Measurements from ENCODE around the gene SCEL. TPM values are rescaled to one million over a fixed set of nuclear protein-coding genes. Genes with fewer than 3 reads are reported as not detected.

The SCEL gene
- total and polyA plus RNA-seq, 10 donors, result 0.04 to 0.29 TPM; not detected in 8

GRCh38 chr13:77555246-77555645 lies 19.7 kb downstream of the SCEL start:
- DNase-seq, result no peak
- 64 to 79% (median 70%) methylated on average over 4 of the region's 4 CpGs for WGBS, 5 donors
- Histone ChIP-seq H3K4me3 (no peak overlapping the region), H3K4me1 (peaks cover 0 to 12% (median 2%) of the 10 kb centered on the region in 6 donors), H3K9me3 (no peaks in the 10 kb centered on the region), H3K27me3 (replicated peaks in 1 of 7) (no peaks in the 10 kb centered on the region), H3K27ac (no peak overlapping the region), H3K36me3 (no peaks in the 10 kb centered on the region)
- intact Hi-C loops (cut with DNase I; ENCODE audit: low total_unique reads), result no loop called here
- TF ChIP-seq POLR2AphosphoS5 (IDR thresholded peaks at IDR 0.05) (no peak), POLR2A (IDR thresholded peaks at IDR 0.05) (no peak), CTCF (IDR thresholded peaks at IDR 0.05 in 8 of 11, conservative IDR thresholded peaks at IDR 0.05 in 3 of 11) (no peak)

DNA sequence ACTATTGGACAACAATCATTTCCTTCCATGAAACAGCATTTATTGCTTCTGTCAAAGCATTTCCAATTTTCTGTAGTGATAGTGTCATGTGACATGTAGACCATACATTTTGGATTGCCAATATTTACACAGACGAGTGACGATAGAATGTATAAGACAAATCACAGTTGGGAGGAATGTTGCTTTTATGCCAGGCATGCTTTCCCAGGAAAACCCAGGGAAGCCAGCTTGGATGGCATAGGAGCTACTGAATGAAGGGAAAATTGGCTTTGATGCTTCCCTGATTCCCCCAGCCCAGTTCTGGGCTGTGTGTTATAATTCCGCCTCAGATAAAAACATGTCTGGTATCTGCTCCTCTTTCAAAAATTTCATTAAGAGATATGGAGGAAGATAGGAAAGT lies 22.5 kb downstream of the SCEL start:
- Histone ChIP-seq H3K27ac (no peak overlapping the region), H3K4me1 (peaks cover 0 to 12% (median 2%) of the 10 kb centered on the region in 6 donors), H3K27me3 (replicated peaks in 1 of 7) (no peaks in the 10 kb centered on the region), H3K4me3 (no peak overlapping the region), H3K36me3 (no peaks in the 10 kb centered on the region), H3K9me3 (no peaks in the 10 kb centered on the region)
- 91 to 100% (median 97%) methylated on average over 3 of the region's 3 CpGs for WGBS, 5 donors
- intact Hi-C loops (cut with DNase I; ENCODE audit: low total_unique reads), result no loop called here
- no peak for TF ChIP-seq POLR2AphosphoS5 (IDR thresholded peaks at IDR 0.05)
- no peak for TF ChIP-seq CTCF (IDR thresholded peaks at IDR 0.05 in 8 of 11, conservative IDR thresholded peaks at IDR 0.05 in 3 of 11)
- TF ChIP-seq POLR2A (IDR thresholded peaks at IDR 0.05), result no peak
- DNase-seq, result no peak

GRCh38 chr13:77563111-77563510 lies 27.6 kb downstream of the SCEL start:
- Histone ChIP-seq H3K9me3 (no peaks in the 10 kb centered on the region), H3K4me3 (no peak overlapping the region), H3K27ac (no peak overlapping the region), H3K4me1 (peaks cover 0 to 11% (median 2%) of the 10 kb centered on the region in 6 donors), H3K36me3 (no peaks in the 10 kb centered on the region), H3K27me3 (replicated peaks in 1 of 7) (peaks cover 0 to 4% (median 0%) of the 10 kb centered on the region in 7 donors)
- 34 to 53% (median 41%) methylated on average over 1 of the region's 1 CpG for WGBS, 5 donors
- no peak for DNase-seq
- TF ChIP-seq POLR2A (IDR thresholded peaks at IDR 0.05) (no peak), POLR2AphosphoS5 (IDR thresholded peaks at IDR 0.05) (no peak), CTCF (IDR thresholded peaks at IDR 0.05 in 8 of 11, conservative IDR thresholded peaks at IDR 0.05 in 3 of 11) (no peak)
- intact Hi-C loops (cut with DNase I; ENCODE audit: low total_unique reads), result loop anchor here (10.0 kb wide), 1 partner anchor 68 kb away; no protein-coding TSS in a partner anchor

DNA sequence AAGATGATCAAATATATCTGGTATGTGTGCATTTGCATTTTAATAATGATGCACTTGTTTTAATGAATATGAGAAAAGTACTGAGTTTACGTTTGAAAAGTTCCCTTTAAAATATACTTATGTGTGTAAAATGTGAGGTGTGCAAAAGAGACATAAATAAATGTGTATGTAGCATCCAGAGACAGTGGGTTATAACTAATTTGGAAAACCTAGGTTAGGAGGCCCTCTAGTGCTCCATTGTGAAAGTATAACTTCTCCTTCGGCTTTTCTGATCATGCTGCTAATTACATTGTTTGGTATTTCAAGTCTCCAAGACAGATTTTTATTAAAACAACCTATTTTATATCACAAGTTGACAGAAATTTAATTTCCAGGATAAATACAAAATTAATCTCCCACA lies 30.1 kb downstream of the SCEL start:
- Histone ChIP-seq H3K27ac (no peak overlapping the region), H3K36me3 (no peaks in the 10 kb centered on the region), H3K9me3 (no peaks in the 10 kb centered on the region), H3K4me1 (no peaks in the 10 kb centered on the region), H3K27me3 (replicated peaks in 1 of 7) (peaks cover 0 to 4% (median 0%) of the 10 kb centered on the region in 7 donors), H3K4me3 (no peak overlapping the region)
- TF ChIP-seq CTCF (IDR thresholded peaks at IDR 0.05 in 8 of 11, conservative IDR thresholded peaks at IDR 0.05 in 3 of 11) (peak in 7 of 11 experiments; percentile 34 to 56 (median 51)), POLR2A (IDR thresholded peaks at IDR 0.05) (no peak)
- no peak for DNase-seq
- intact Hi-C loops (cut with DNase I; ENCODE audit: low total_unique reads), result loop anchor here (10.0 kb wide), 1 partner anchor 71 kb away; no protein-coding TSS in a partner anchor
- 2 to 13% (median 7%) methylated on average over 2 of the region's 2 CpGs for WGBS, 5 donors
